Astrocyte (in vitro differentiated cells and primary cell): ENCODE data around the gene ENPP6. TPM values are rescaled to one million over a fixed set of nuclear protein-coding genes. Genes with fewer than 3 reads are reported as not detected.
A peak's percentile ranks its signal among the peaks of the same experiment; 100 is the strongest.

ENCODE experiments used
- DNase-seq: peaks from one replicate; pipeline ENCODE4 v3.0.0-alpha.2; 2010; ENCODE audit warnings: low read depth
- FAIRE-seq: peaks from 2 replicates; lab custom pipeline; 2011; peaks lifted over from hg19 to GRCh38; lab: Jason Lieb, UNC
- H2AFZ ChIP-seq: 2 replicates; pipeline ENCODE4 v1.6.0; 2012; ENCODE audit warnings: low read depth, low read length, inconsistent platforms
- H3K27ac ChIP-seq: 2 replicates; pipeline ENCODE4 v1.5.1; 2011; ENCODE audit warnings: low read depth, low read length, inconsistent platforms
- H3K27me3 ChIP-seq: 2 replicates; pipeline ENCODE4 v1.6.0; 2011; ENCODE audit warnings: low read length, inconsistent platforms; ENCODE audit not compliant: insufficient read depth
- H3K36me3 ChIP-seq: 2 replicates; pipeline ENCODE4 v1.5.1; 2011; ENCODE audit warnings: low read length, inconsistent platforms; ENCODE audit not compliant: insufficient read depth
- H3K4me1 ChIP-seq: 2 replicates; pipeline ENCODE4 v1.5.1; 2011; ENCODE audit warnings: low read length, inconsistent platforms; ENCODE audit not compliant: insufficient read depth
- H3K4me2 ChIP-seq: 2 replicates; pipeline ENCODE4 v1.6.0; 2012; ENCODE audit warnings: low read length, inconsistent platforms
- H3K4me3 ChIP-seq: 2 replicates; pipeline ENCODE4 v1.5.1; 2011; ENCODE audit warnings: low read depth, mild to moderate bottlenecking, low read length, inconsistent platforms; ENCODE audit not compliant: insufficient read depth
- H3K79me2 ChIP-seq: 2 replicates; pipeline ENCODE4 v1.6.0; 2012; ENCODE audit warnings: mild to moderate bottlenecking, low read length, inconsistent platforms; ENCODE audit not compliant: insufficient read depth
- H3K9ac ChIP-seq: 2 replicates; pipeline ENCODE4 v1.6.0; 2012; ENCODE audit warnings: mild to moderate bottlenecking, low read length, inconsistent platforms
- H3K9me3 ChIP-seq: 2 replicates; pipeline ENCODE4 v1.5.1; 2012; ENCODE audit warnings: low read depth, mild to moderate bottlenecking, low read length, inconsistent platforms; ENCODE audit not compliant: insufficient read depth
- H4K20me1 ChIP-seq: 2 replicates; pipeline ENCODE4 v1.6.0; 2012; ENCODE audit warnings: low read length, inconsistent platforms; ENCODE audit not compliant: insufficient read depth
- H3K27ac Mint-ChIP-seq: one replicate; pipeline ENCODE4 v1.8.0; 2021; ENCODE audit warnings: mild to moderate bottlenecking, mixed read lengths; ENCODE audit not compliant: unreplicated experiment
- H3K27me3 Mint-ChIP-seq: one replicate; pipeline ENCODE4 v1.8.0; 2021; ENCODE audit warnings: low read depth, mixed read lengths; ENCODE audit not compliant: unreplicated experiment
- H3K36me3 Mint-ChIP-seq: one replicate; pipeline ENCODE4 v1.8.0; 2021; ENCODE audit warnings: low read depth, mixed read lengths; ENCODE audit not compliant: unreplicated experiment
- H3K4me1 Mint-ChIP-seq: one replicate; pipeline ENCODE4 v1.8.0; 2021; ENCODE audit warnings: low read depth, mixed read lengths; ENCODE audit not compliant: unreplicated experiment
- H3K4me3 Mint-ChIP-seq: one replicate; pipeline ENCODE4 v1.8.0; 2021; ENCODE audit warnings: mild to moderate bottlenecking, moderate library complexity, mixed read lengths; ENCODE audit not compliant: unreplicated experiment
- H3K9me3 Mint-ChIP-seq: one replicate; pipeline ENCODE4 v1.8.0; 2021; ENCODE audit warnings: mild to moderate bottlenecking, mixed read lengths; ENCODE audit not compliant: unreplicated experiment
- EZH2 ChIP-seq: IDR thresholded peaks from 2 replicates; pipeline ENCODE4 v1.6.1; 2012; ENCODE audit warnings: mild to moderate bottlenecking, low read length, inconsistent platforms; ENCODE audit not compliant: insufficient read depth
- total RNA-seq: library from RNA; stranded (reverse); gene quantifications from 2 replicates; pipeline ENCODE4 v1.2.1, GENCODE V29; 2021
- TF ChIP-seq, protein P1 (sequence below): IDR thresholded peaks from 2 replicates; pipeline ENCODE4 v1.5.1; 2011; ENCODE audit warnings: low read depth, mild to moderate bottlenecking, inconsistent platforms, low read length, moderate library complexity; ENCODE audit not compliant: insufficient read depth

Gene ENPP6
- total RNA-seq, 1 donor from 2014 or later = 0.50 TPM

DNA sequence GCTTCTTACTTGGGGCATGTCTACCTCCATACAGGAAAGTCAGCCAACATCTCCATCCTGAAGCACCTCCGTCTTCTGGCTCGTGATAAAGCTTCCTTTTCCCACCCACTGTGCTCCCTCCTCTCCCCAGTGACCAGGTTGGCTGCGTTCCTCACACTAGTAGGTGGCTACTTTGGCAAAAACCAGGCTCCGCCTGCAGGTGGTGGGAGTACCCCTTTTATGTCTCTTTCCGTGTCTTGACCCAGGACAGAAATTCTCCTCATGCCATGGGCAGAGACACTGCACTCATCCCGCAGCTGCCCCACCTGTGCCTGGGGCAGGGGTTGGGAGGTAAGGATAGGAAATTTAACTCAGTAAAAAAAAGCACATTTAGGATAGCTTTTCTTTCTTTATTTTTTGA, 50.9 kb downstream of the ENPP6 start:
- H3K4me3 ChIP-seq = no peak overlapping the region
- H3K4me2 ChIP-seq = no peak overlapping the region
- TF ChIP-seq, protein P1, sequence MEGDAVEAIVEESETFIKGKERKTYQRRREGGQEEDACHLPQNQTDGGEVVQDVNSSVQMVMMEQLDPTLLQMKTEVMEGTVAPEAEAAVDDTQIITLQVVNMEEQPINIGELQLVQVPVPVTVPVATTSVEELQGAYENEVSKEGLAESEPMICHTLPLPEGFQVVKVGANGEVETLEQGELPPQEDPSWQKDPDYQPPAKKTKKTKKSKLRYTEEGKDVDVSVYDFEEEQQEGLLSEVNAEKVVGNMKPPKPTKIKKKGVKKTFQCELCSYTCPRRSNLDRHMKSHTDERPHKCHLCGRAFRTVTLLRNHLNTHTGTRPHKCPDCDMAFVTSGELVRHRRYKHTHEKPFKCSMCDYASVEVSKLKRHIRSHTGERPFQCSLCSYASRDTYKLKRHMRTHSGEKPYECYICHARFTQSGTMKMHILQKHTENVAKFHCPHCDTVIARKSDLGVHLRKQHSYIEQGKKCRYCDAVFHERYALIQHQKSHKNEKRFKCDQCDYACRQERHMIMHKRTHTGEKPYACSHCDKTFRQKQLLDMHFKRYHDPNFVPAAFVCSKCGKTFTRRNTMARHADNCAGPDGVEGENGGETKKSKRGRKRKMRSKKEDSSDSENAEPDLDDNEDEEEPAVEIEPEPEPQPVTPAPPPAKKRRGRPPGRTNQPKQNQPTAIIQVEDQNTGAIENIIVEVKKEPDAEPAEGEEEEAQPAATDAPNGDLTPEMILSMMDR = no peak
- no peak for TF ChIP-seq EZH2
- Mint-ChIP-seq H3K27ac (no peak overlapping the region), H3K9me3 (peaks cover 6% of the 10 kb centered on the region), H3K27me3 (peaks cover 10% of the 10 kb centered on the region), H3K36me3 (no peaks in the 10 kb centered on the region), H3K4me1 (peaks cover 27% of the 10 kb centered on the region), H3K4me3 (no peak overlapping the region)
- H3K9me3 ChIP-seq = no peaks in the 10 kb centered on the region
- H3K27ac ChIP-seq = no peak overlapping the region
- no peaks in the 10 kb centered on the region for H3K36me3 ChIP-seq
- no peak overlapping the region for H3K9ac ChIP-seq
- DNase-seq (no peak), FAIRE-seq (no peak)
- no peaks in the 10 kb centered on the region for H3K79me2 ChIP-seq
- H3K27me3 ChIP-seq = peaks cover 5% of the 10 kb centered on the region
- no peaks in the 10 kb centered on the region for H4K20me1 ChIP-seq
- no peaks in the 10 kb centered on the region for H3K4me1 ChIP-seq
- H2AFZ ChIP-seq = no peak overlapping the region

DNA sequence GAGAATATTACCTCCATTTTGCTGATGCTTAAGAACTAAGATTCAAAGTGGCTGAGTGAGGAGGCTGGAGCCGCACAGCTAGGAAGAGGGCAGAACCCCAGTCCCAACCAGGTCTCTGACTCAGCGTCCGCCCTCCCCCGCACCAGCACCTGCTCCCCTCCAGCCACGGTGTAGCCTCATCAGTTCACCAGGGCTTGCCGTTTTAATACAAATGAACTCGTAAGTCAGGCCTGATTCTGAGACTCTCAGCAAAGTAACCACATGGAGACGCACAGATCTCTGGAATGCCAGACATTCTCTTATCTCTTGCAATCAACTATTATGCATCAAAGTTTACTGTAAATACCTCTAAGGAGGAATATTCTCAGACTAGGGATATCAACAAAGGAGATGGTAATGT, 52.4 kb downstream of the ENPP6 start:
- Histone ChIP-seq H3K79me2 (no peaks in the 10 kb centered on the region), H3K9me3 (no peaks in the 10 kb centered on the region), H3K4me2 (no peak overlapping the region), H3K9ac (no peak overlapping the region), H3K36me3 (no peaks in the 10 kb centered on the region), H3K4me3 (no peak overlapping the region), H4K20me1 (no peaks in the 10 kb centered on the region), H2AFZ (no peak overlapping the region), H3K27ac (no peak overlapping the region), H3K27me3 (peaks cover 5% of the 10 kb centered on the region), H3K4me1 (no peaks in the 10 kb centered on the region)
- peak; percentile 27 for DNase-seq
- Mint-ChIP-seq H3K27me3 (peaks cover 20% of the 10 kb centered on the region), H3K4me1 (peaks cover 20% of the 10 kb centered on the region), H3K27ac (no peak overlapping the region), H3K4me3 (no peak overlapping the region), H3K9me3 (peaks cover 6% of the 10 kb centered on the region), H3K36me3 (no peaks in the 10 kb centered on the region)
- FAIRE-seq = no peak
- TF ChIP-seq, protein P1 = no peak
- no peak for TF ChIP-seq EZH2

GRCh38 chr4:184163813-184164212, 53.9 kb downstream of the ENPP6 start:
- no peak overlapping the region for H3K27ac ChIP-seq
- FAIRE-seq (no peak), DNase-seq (no peak)
- no peaks in the 10 kb centered on the region for H3K79me2 ChIP-seq
- peaks cover 5% of the 10 kb centered on the region for H3K27me3 ChIP-seq
- no peak overlapping the region for H3K4me3 ChIP-seq
- H3K4me3 Mint-ChIP-seq = no peak overlapping the region
- H4K20me1 ChIP-seq = no peaks in the 10 kb centered on the region
- TF ChIP-seq EZH2 = no peak
- TF ChIP-seq, protein P1 = peak; percentile 61
- H3K4me1 ChIP-seq = no peaks in the 10 kb centered on the region
- no peaks in the 10 kb centered on the region for H3K9me3 ChIP-seq
- no peak overlapping the region for H3K9ac ChIP-seq
- no peak overlapping the region for H3K27ac Mint-ChIP-seq
- no peak overlapping the region for H2AFZ ChIP-seq
- peaks cover 21% of the 10 kb centered on the region for H3K27me3 Mint-ChIP-seq
- H3K36me3 Mint-ChIP-seq = no peaks in the 10 kb centered on the region
- H3K4me2 ChIP-seq = no peak overlapping the region
- H3K36me3 ChIP-seq = no peaks in the 10 kb centered on the region
- peaks cover 3% of the 10 kb centered on the region for H3K9me3 Mint-ChIP-seq
- peaks cover 17% of the 10 kb centered on the region for H3K4me1 Mint-ChIP-seq
